ENCODE data around the gene ARHGEF26.

ARHGEF26 gene

GRCh38 chr3:154119951-154120350, 1.2 kb upstream of the ARHGEF26 start:
- Histone ChIP-seq H3K27me3 (ENCODE audit: control insufficient read depth, insufficient read depth, low read length) (peaks cover 5% of the 10 kb centered on the region; the same call in 1 of the 2 replicates), H3K4me3 (ENCODE audit: low read length) (no peak overlapping the region), H3K4me1 (ENCODE audit: control insufficient read depth, insufficient read depth, low read length) (no peaks in the 10 kb centered on the region), H3K27ac (ENCODE audit: low read length) (no peak overlapping the region), H3K9me3 (ENCODE audit: control insufficient read depth, insufficient read depth, low read length) (no peaks in the 10 kb centered on the region), H3K36me3 (ENCODE audit: control insufficient read depth, insufficient read depth, low read length) (no peaks in the 10 kb centered on the region)
- DNase-seq (ENCODE audit: low read depth, low spot score): no peak
- WGBS (ENCODE audit: insufficient coverage, insufficient read length): no CpG with 5 or more reads among the region's 2 CpGs

DNA sequence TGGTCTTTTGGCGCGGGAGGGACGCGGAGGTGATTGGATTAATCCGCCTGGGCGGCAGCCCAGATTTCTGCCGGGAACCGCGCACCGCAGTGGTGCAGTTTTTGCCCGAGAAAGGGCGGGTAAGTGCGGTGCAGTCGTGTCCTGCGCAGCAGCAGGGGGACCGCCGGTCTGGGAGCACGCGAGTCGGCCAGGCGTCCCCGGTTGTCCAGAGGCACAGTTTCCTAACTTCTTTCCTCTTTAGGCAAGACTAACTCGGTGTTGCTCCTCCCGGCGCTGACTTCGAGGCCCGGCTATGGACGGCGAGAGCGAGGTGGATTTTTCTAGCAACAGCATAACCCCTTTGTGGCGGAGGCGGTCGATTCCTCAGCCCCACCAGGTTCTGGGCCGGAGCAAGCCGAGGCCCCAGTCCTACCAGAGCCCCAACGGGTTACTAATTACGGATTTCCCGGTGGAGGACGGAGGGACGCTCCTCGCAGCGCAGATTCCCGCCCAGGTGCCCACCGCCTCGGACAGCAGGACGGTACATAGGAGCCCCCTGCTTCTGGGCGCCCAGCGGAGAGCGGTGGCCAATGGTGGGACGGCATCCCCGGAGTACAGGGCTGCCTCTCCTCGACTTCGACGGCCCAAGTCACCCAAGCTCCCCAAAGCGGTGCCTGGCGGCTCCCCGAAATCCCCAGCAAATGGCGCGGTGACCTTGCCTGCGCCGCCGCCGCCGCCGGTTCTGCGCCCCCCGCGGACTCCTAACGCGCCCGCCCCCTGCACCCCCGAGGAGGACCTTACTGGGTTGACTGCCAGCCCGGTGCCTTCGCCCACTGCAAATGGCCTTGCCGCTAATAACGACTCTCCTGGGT, 736 bp downstream of the ARHGEF26 start:
- H3K36me3 ChIP-seq (ENCODE audit: control insufficient read depth, insufficient read depth, low read length): no peaks in the 10 kb centered on the region
- no peaks in the 10 kb centered on the region for H3K4me1 ChIP-seq (ENCODE audit: control insufficient read depth, insufficient read depth, low read length)
- no peaks in the 10 kb centered on the region for H3K9me3 ChIP-seq (ENCODE audit: control insufficient read depth, insufficient read depth, low read length)
- H3K4me3 ChIP-seq (ENCODE audit: low read length): peak overlapping the region; percentile 49; the same call in 1 of the 2 replicates
- no peak overlapping the region for H3K27ac ChIP-seq (ENCODE audit: low read length)
- DNase-seq (ENCODE audit: low read depth, low spot score): no peak
- WGBS (ENCODE audit: insufficient coverage, insufficient read length): no CpG with 5 or more reads among the region's 76 CpGs
- H3K27me3 ChIP-seq (ENCODE audit: control insufficient read depth, insufficient read depth, low read length): peaks cover 5% of the 10 kb centered on the region; the same call in 1 of the 2 replicates

DNA sequence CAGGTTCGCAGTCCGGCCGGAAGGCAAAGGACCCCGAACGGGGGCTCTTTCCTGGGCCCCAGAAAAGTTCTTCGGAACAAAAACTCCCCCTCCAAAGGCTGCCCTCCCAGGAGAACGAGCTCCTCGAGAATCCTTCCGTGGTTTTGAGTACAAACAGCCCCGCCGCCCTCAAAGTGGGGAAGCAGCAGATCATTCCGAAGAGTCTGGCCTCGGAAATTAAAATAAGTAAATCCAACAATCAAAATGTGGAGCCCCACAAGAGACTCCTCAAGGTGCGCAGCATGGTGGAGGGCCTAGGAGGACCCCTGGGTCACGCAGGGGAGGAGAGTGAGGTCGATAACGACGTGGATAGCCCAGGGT, 1.3 kb downstream of the ARHGEF26 start:
- Histone ChIP-seq H3K27me3 (ENCODE audit: control insufficient read depth, insufficient read depth, low read length) (peaks cover 5% of the 10 kb centered on the region; the same call in 1 of the 2 replicates), H3K9me3 (ENCODE audit: control insufficient read depth, insufficient read depth, low read length) (no peaks in the 10 kb centered on the region), H3K4me3 (ENCODE audit: low read length) (peak overlapping the region; percentile 49; the same call in 1 of the 2 replicates), H3K27ac (ENCODE audit: low read length) (no peak overlapping the region), H3K36me3 (ENCODE audit: control insufficient read depth, insufficient read depth, low read length) (no peaks in the 10 kb centered on the region), H3K4me1 (ENCODE audit: control insufficient read depth, insufficient read depth, low read length) (no peaks in the 10 kb centered on the region)
- no CpG with 5 or more reads among the region's 18 CpGs for WGBS (ENCODE audit: insufficient coverage, insufficient read length)
- no peak for DNase-seq (ENCODE audit: low read depth, low spot score)

DNA sequence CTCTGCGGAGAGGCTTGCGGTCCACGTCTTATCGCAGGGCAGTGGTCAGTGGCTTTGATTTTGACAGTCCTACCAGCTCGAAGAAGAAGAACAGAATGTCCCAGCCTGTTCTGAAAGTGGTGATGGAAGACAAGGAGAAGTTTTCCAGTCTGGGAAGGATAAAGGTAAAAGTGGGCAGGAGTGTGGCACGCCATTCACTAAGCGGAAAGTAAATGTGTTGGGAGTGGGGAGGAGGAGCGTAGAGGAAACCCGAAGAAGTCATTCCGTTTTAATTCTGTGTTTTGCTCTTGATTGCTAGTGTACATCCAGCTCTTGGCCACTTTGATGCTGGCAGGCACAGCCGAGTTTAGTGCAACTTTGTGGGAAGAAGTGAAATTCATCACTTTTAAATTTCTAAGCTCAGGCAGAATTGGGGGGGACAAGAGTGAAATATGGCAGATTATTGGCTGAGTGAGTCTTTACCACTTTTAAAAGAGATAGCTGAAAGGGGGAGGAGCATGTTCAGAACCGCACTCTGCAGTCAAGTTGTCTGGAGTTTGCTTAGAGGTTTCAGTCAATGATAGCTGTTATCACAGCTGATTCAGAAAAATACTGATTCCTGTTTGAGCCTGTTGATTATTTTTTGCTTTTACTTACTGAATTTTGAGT, 1.8 kb downstream of the ARHGEF26 start:
- H3K4me1 ChIP-seq (ENCODE audit: control insufficient read depth, insufficient read depth, low read length): no peaks in the 10 kb centered on the region
- no peak overlapping the region for H3K27ac ChIP-seq (ENCODE audit: low read length)
- H3K4me3 ChIP-seq (ENCODE audit: low read length): peak overlapping the region; percentile 49; the same call in 1 of the 2 replicates
- no CpG with 5 or more reads among the region's 12 CpGs for WGBS (ENCODE audit: insufficient coverage, insufficient read length)
- no peaks in the 10 kb centered on the region for H3K9me3 ChIP-seq (ENCODE audit: control insufficient read depth, insufficient read depth, low read length)
- peaks cover 5% of the 10 kb centered on the region; the same call in 1 of the 2 replicates for H3K27me3 ChIP-seq (ENCODE audit: control insufficient read depth, insufficient read depth, low read length)
- no peaks in the 10 kb centered on the region for H3K36me3 ChIP-seq (ENCODE audit: control insufficient read depth, insufficient read depth, low read length)
- DNase-seq (ENCODE audit: low read depth, low spot score): no peak

- no peak overlapping the region for H3K27ac ChIP-seq (ENCODE audit: low read length)
- no peak for DNase-seq (ENCODE audit: low read depth, low spot score)
- H3K4me3 ChIP-seq (ENCODE audit: low read length): no peak overlapping the region
- peaks cover 5% of the 10 kb centered on the region; the same call in 1 of the 2 replicates for H3K27me3 ChIP-seq (ENCODE audit: control insufficient read depth, insufficient read depth, low read length)
- H3K9me3 ChIP-seq (ENCODE audit: control insufficient read depth, insufficient read depth, low read length): no peaks in the 10 kb centered on the region
- H3K4me1 ChIP-seq (ENCODE audit: control insufficient read depth, insufficient read depth, low read length): no peaks in the 10 kb centered on the region
- H3K36me3 ChIP-seq (ENCODE audit: control insufficient read depth, insufficient read depth, low read length): no peaks in the 10 kb centered on the region
- WGBS (ENCODE audit: insufficient coverage, insufficient read length): no CpG with 5 or more reads among the region's 3 CpGs
These were observed 2.7 kb downstream of the ARHGEF26 start for GRCh38 chr3:154123906-154124305.

GRCh38 chr3:154125378-154126030, 4.3 kb downstream of the ARHGEF26 start:
- Histone ChIP-seq H3K4me1 (ENCODE audit: control insufficient read depth, insufficient read depth, low read length) (no peaks in the 10 kb centered on the region), H3K27me3 (ENCODE audit: control insufficient read depth, insufficient read depth, low read length) (peaks cover 5% of the 10 kb centered on the region; the same call in 1 of the 2 replicates), H3K36me3 (ENCODE audit: control insufficient read depth, insufficient read depth, low read length) (no peaks in the 10 kb centered on the region), H3K9me3 (ENCODE audit: control insufficient read depth, insufficient read depth, low read length) (no peaks in the 10 kb centered on the region), H3K4me3 (ENCODE audit: low read length) (no peak overlapping the region), H3K27ac (ENCODE audit: low read length) (no peak overlapping the region)
- no CpG with 5 or more reads among the region's 2 CpGs for WGBS (ENCODE audit: insufficient coverage, insufficient read length)
- DNase-seq (ENCODE audit: low read depth, low spot score): no peak

GRCh38 chr3:154126651-154127050, 5.5 kb downstream of the ARHGEF26 start:
- H3K4me1 ChIP-seq (ENCODE audit: control insufficient read depth, insufficient read depth, low read length): no peaks in the 10 kb centered on the region
- WGBS (ENCODE audit: insufficient coverage, insufficient read length): no CpG with 5 or more reads among the region's 2 CpGs
- no peaks in the 10 kb centered on the region for H3K36me3 ChIP-seq (ENCODE audit: control insufficient read depth, insufficient read depth, low read length)
- no peak overlapping the region for H3K27ac ChIP-seq (ENCODE audit: low read length)
- H3K4me3 ChIP-seq (ENCODE audit: low read length): no peak overlapping the region
- peaks cover 5% of the 10 kb centered on the region; the same call in 1 of the 2 replicates for H3K27me3 ChIP-seq (ENCODE audit: control insufficient read depth, insufficient read depth, low read length)
- H3K9me3 ChIP-seq (ENCODE audit: control insufficient read depth, insufficient read depth, low read length): no peaks in the 10 kb centered on the region
- no peak for DNase-seq (ENCODE audit: low read depth, low spot score)

DNA sequence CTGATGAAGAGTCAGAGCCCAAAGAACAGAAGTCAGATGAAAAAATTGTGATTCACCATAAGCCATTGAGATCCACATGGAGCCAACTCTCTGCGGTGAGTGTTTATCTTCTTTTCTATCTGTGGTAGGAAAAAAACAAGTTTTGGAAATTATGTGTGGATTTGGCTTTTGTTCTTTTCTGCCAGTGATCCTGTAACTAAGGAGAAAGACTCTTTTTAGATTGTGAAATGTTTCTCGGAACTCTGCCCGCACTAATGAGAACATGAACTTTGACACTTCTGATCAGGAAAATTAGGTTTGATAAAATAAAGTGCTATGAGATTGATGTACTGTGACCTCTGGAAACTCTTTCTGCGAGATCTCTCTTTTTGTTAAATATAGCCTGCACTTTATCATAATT, 8.4 kb downstream of the ARHGEF26 start:
- Histone ChIP-seq H3K27me3 (ENCODE audit: control insufficient read depth, insufficient read depth, low read length) (no peaks in the 10 kb centered on the region), H3K9me3 (ENCODE audit: control insufficient read depth, insufficient read depth, low read length) (no peaks in the 10 kb centered on the region), H3K4me3 (ENCODE audit: low read length) (no peak overlapping the region), H3K36me3 (ENCODE audit: control insufficient read depth, insufficient read depth, low read length) (no peaks in the 10 kb centered on the region), H3K27ac (ENCODE audit: low read length) (no peak overlapping the region), H3K4me1 (ENCODE audit: control insufficient read depth, insufficient read depth, low read length) (no peaks in the 10 kb centered on the region)
- no CpG with 5 or more reads among the region's 4 CpGs for WGBS (ENCODE audit: insufficient coverage, insufficient read length)
- no peak for DNase-seq (ENCODE audit: low read depth, low spot score)

DNA sequence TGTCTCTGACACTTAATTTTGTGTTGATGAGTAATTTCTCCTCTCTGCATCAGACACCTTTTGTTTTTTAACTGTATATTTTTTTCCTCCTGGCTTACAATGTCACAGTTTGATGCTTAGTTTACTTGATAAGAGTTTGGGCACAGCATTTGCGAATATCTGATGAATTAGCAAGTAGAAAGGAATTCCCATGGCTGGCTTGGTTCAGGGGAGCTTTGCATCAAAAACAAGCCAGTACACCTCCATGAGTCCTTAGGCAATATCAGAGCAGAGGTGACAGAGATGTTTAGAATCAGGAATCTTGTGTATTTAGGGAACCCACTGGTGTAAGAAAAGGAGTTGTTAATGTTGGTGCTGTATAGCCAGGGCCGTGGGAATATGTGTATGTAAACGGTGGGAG, 9.3 kb downstream of the ARHGEF26 start:
- H3K9me3 ChIP-seq (ENCODE audit: control insufficient read depth, insufficient read depth, low read length): no peaks in the 10 kb centered on the region
- H3K36me3 ChIP-seq (ENCODE audit: control insufficient read depth, insufficient read depth, low read length): no peaks in the 10 kb centered on the region
- H3K4me1 ChIP-seq (ENCODE audit: control insufficient read depth, insufficient read depth, low read length): no peaks in the 10 kb centered on the region
- no peak overlapping the region for H3K4me3 ChIP-seq (ENCODE audit: low read length)
- H3K27me3 ChIP-seq (ENCODE audit: control insufficient read depth, insufficient read depth, low read length): no peaks in the 10 kb centered on the region
- no CpG with 5 or more reads among the region's 3 CpGs for WGBS (ENCODE audit: insufficient coverage, insufficient read length)
- no peak overlapping the region for H3K27ac ChIP-seq (ENCODE audit: low read length)
- no peak for DNase-seq (ENCODE audit: low read depth, low spot score)

- Histone ChIP-seq H3K27me3 (ENCODE audit: control insufficient read depth, insufficient read depth, low read length) (no peaks in the 10 kb centered on the region), H3K36me3 (ENCODE audit: control insufficient read depth, insufficient read depth, low read length) (no peaks in the 10 kb centered on the region), H3K4me1 (ENCODE audit: control insufficient read depth, insufficient read depth, low read length) (no peaks in the 10 kb centered on the region), H3K9me3 (ENCODE audit: control insufficient read depth, insufficient read depth, low read length) (no peaks in the 10 kb centered on the region), H3K27ac (ENCODE audit: low read length) (no peak overlapping the region), H3K4me3 (ENCODE audit: low read length) (no peak overlapping the region)
- no peak for DNase-seq (ENCODE audit: low read depth, low spot score)
- WGBS (ENCODE audit: insufficient coverage, insufficient read length): no CpG with 5 or more reads among the region's 1 CpG
These were observed 10.6 kb downstream of the ARHGEF26 start for GRCh38 chr3:154131830-154132229.

All from iPS DF 6.9 (cell line).